ENCODE measurements around the gene SMG6. TPM values are rescaled to one million over a fixed set of nuclear protein-coding genes. Genes with fewer than 3 reads are reported as not detected.

Gene SMG6
- polyA plus RNA-seq, 3 donors: 31.1 to 36.1 (median 32.9) TPM

GRCh38 chr17:2064980-2065785 is 238.4 kb downstream of the SMG6 start:
- no peak for DNase-seq (ENCODE audit: low read depth in 3 of 3, low spot score in 2 of 3)

DNA sequence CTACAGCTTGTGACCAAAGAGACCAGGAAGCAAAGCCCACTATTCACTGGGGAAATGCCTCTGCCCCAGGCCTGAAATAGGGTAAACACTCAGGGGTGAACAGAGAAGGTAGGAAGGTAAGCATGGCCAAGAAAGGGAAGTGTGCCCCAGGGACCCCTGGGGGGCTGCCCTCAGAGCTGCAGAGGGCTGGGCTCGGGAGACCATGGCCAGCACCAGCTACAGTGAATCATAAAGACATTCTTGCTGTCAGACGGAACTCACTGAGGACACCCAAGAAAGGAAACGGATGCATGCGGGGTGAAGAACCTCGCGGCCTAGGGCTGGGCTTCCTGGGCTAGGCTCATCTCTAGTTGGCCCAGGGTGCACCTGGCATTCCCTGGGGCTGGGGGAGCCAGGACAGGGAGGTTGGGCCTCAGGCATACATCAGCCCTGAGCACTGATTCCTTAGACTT is 239.0 kb downstream of the SMG6 start:
- no peak for DNase-seq (ENCODE audit: low read depth in 3 of 3, low spot score in 2 of 3)

GRCh38 chr17:2064147-2064489 is 239.5 kb downstream of the SMG6 start:
- no peak for DNase-seq (ENCODE audit: low read depth in 3 of 3, low spot score in 2 of 3)

- no peak for DNase-seq (ENCODE audit: low read depth in 3 of 3, low spot score in 2 of 3)
Observed at GRCh38 chr17:2063261-2064146, 240.1 kb downstream of the SMG6 start.

DNA sequence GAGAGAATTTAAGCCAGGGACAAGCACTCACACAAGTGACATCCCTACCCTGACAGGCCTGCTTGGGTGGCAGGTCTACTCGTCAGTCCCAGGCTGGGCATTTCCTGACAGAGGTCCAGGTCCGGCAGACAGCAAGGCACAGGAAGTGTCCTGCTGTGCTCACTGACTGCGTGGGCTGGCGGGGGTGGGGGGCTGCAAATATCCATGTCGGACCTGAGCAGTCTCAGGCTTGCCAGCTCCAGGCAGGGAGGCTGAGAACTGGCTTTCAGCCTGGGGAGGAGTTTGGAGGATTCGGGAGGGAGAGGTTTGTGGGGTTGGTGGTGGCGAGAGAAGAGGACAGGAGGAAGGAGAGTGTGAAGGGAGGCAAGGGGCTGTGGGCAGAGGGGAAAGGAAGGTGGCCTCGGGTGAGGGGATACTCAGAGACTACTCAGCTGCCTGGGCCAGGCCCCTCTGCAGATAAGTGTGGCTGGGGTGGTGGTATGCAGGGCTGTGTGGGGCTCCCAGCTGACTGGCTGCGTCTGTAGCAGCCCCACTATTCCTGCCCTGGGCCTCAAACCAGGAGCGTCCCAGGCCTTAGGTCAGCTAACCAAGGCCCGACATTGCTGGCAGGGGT is 240.9 kb downstream of the SMG6 start:
- DNase-seq (ENCODE audit: low read depth in 3 of 3, low spot score in 2 of 3): no peak

GRCh38 chr17:2061441-2061958 is 242.1 kb downstream of the SMG6 start:
- no peak for DNase-seq (ENCODE audit: low read depth in 3 of 3, low spot score in 2 of 3)

GRCh38 chr17:2060681-2061440 is 242.7 kb downstream of the SMG6 start:
- no peak for DNase-seq (ENCODE audit: low read depth in 3 of 3, low spot score in 2 of 3)

DNA sequence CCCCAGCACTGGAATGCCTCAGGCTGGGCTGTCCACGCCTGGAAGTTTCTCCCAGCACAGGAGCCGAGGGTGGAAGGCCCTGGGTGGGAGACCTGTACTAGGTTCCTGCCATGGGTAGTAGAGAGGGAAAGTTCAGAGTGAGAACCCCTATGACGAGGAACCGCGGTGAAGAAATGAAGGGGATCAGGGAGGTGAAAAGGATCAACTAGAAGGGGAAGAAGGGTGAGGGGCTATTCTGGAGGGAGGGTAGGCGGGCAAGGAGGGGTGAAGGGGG is 243.3 kb downstream of the SMG6 start:
- DNase-seq (ENCODE audit: low read depth in 3 of 3, low spot score in 2 of 3): no peak

DNA sequence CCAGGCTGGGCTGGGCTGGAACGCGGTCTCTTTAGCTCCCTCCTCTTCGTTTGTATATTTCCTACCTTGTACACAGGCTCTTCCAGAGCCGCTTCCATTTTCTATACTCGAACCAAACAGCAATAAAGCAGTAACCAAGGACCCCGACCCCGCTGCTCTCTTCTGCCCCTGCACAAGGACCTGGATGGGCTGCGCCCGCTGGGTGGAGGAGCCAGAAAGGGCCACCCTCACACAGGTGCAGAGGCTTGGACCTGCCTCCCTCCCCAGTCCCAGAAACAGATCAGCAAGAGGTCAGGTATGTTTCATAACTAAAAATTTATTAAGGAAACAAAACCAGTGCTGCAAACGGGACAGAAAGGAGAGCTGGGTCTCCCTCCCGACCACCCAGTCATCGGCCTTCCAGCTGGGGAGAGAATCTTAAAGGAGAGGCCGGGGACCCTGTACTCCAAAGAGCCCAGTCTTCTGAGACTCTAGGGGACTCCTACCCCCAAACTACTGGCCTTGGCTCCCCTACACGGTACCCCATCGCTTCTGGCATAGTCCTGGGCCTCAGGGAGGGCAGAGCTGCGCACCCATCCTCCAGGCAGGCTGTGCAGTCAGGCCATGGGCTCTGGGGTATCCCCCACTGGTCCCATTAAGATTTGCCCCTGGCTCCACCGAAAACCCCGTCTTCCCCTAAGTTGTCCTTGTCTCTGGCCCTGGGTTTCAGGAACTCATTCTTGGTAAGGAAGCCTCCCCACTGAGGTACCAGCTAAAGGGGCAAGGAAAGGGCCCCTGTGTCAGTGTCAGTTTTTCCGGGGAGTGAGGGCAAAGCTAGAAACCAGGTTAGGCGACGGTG is 243.8 kb downstream of the SMG6 start:
- DNase-seq (ENCODE audit: low read depth in 3 of 3, low spot score in 2 of 3): no peak

- DNase-seq (ENCODE audit: low read depth in 3 of 3, low spot score in 2 of 3): no peak
Observed at GRCh38 chr17:2058586-2059546, 244.7 kb downstream of the SMG6 start.

DNA sequence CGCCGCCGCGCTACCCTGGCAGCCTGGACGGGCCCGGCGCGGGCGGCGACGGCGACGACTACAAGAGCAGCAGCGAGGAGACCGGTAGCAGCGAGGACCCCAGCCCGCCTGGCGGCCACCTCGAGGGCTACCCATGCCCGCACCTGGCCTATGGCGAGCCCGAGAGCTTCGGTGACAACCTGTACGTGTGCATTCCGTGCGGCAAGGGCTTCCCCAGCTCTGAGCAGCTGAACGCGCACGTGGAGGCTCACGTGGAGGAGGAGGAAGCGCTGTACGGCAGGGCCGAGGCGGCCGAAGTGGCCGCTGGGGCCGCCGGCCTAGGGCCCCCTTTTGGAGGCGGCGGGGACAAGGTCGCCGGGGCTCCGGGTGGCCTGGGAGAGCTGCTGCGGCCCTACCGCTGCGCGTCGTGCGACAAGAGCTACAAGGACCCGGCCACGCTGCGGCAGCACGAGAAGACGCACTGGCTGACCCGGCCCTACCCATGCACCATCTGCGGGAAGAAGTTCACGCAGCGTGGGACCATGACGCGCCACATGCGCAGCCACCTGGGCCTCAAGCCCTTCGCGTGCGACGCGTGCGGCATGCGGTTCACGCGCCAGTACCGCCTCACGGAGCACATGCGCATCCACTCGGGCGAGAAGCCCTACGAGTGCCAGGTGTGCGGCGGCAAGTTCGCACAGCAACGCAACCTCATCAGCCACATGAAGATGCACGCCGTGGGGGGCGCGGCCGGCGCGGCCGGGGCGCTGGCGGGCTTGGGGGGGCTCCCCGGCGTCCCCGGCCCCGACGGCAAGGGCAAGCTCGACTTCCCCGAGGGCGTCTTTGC is 245.6 kb downstream of the SMG6 start:
- DNase-seq (ENCODE audit: low read depth in 3 of 3, low spot score in 2 of 3): no peak

- DNase-seq (ENCODE audit: low read depth in 3 of 3, low spot score in 2 of 3): no peak
Observed at GRCh38 chr17:2057175-2057759, 246.3 kb downstream of the SMG6 start.

DNA sequence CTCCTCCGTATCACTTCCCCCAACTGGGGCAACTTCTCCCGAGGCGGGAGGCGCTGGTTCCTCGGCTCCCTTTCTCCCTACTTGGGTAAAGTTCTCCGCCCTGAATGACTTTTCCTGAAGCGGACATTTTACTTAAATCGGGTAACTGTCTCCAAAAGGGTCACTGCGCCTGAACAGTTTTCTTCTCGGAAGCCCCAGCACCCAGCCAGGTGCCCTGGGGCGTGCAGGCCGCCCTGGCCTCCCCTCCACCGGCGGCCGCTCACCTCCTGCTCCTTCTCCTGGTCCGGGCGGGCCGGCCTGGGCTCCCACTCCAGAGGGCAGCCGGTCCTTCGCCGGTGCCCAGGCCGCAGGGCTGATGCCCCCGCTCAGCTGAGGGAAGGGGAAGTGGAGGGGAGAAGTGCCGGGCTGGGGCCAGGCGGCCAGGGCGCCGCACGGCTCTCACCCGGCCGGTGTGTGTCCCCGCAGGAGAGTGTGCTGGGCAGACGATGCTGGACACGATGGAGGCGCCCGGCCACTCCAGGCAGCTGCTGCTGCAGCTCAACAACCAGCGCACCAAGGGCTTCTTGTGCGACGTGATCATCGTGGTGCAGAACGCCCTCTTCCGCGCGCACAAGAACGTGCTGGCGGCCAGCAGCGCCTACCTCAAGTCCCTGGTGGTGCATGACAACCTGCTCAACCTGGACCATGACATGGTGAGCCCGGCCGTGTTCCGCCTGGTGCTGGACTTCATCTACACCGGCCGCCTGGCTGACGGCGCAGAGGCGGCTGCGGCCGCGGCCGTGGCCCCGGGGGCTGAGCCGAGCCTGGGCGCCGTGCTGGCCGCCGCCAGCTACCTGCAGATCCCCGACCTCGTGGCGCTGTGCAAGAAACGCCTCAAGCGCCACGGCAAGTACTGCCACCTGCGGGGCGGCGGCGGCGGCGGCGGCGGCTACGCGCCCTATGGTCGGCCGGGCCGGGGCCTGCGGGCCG is 247.1 kb downstream of the SMG6 start:
- no peak for DNase-seq (ENCODE audit: low read depth in 3 of 3, low spot score in 2 of 3)

- no peak for DNase-seq (ENCODE audit: low read depth in 3 of 3, low spot score in 2 of 3)
Observed at GRCh38 chr17:2055292-2056205, 248.0 kb downstream of the SMG6 start.
